ENCODE data around the gene HBQ1. TPM values are rescaled to one million over a fixed set of nuclear protein-coding genes. Genes with fewer than 3 reads are reported as not detected.

HBQ1 gene
- total RNA-seq, 1 donor from 2014 or later: 2.7 TPM

DNA sequence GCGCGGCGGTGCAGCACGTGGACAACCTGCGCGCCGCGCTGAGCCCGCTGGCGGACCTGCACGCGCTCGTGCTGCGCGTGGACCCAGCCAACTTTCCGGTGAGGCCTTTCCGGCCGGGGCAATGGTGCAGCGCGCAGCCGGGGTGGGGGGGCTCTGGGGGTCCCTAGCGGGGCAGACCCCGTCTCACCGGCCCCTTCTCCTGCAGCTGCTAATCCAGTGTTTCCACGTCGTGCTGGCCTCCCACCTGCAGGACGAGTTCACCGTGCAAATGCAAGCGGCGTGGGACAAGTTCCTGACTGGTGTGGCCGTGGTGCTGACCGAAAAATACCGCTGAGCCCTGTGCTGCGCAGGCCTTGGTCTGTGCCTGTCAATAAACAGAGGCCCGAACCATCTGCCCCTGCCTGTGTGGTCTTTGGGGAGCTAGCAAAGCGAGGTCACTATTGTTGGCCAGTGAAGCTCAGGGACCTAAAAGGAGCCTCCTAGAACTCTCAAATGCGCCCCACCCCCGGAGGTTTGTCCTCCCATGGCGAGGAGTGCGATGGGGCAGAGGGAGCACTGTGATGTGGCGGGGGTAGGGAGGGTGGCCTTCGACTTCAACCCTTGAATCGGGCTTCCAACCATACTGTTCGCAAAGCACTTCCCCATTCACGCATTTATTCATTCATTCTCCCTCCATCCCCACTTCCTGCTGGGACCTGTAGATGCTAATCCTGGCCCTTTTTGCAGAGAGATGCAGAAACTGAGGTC, 13.7 kb upstream of the HBQ1 start:
- H3K36me3 Mint-ChIP-seq (ENCODE audit: low read depth, unreplicated experiment): no peaks in the 10 kb centered on the region
- H3K4me1 Mint-ChIP-seq (ENCODE audit: low read depth, unreplicated experiment): peaks cover 2% of the 10 kb centered on the region
- Histone ChIP-seq H3K4me3 (ENCODE audit: insufficient read depth, low read depth, low read length) (no peak overlapping the region), H3K9me3 (ENCODE audit: insufficient read depth, low read depth, low read length) (peaks cover 2% of the 10 kb centered on the region), H3K4me1 (ENCODE audit: insufficient read depth, low read length) (peaks cover 6% of the 10 kb centered on the region), H3K9ac (ENCODE audit: low read length) (no peak overlapping the region), H4K20me1 (ENCODE audit: insufficient read depth, low read length) (no peaks in the 10 kb centered on the region), H3K36me3 (ENCODE audit: insufficient read depth, low read length) (no peaks in the 10 kb centered on the region), H3K27me3 (ENCODE audit: insufficient read depth, low read length) (peaks cover 41% of the 10 kb centered on the region), H3K27ac (ENCODE audit: low read depth, low read length) (no peak overlapping the region), H3K79me2 (ENCODE audit: insufficient read depth, low read length) (no peaks in the 10 kb centered on the region), H3K4me2 (ENCODE audit: low read length) (no peak overlapping the region), H2AFZ (ENCODE audit: low read depth, low read length) (no peak overlapping the region)
- H3K9me3 Mint-ChIP-seq (ENCODE audit: unreplicated experiment): peaks cover 11% of the 10 kb centered on the region
- TF ChIP-seq, protein P1, sequence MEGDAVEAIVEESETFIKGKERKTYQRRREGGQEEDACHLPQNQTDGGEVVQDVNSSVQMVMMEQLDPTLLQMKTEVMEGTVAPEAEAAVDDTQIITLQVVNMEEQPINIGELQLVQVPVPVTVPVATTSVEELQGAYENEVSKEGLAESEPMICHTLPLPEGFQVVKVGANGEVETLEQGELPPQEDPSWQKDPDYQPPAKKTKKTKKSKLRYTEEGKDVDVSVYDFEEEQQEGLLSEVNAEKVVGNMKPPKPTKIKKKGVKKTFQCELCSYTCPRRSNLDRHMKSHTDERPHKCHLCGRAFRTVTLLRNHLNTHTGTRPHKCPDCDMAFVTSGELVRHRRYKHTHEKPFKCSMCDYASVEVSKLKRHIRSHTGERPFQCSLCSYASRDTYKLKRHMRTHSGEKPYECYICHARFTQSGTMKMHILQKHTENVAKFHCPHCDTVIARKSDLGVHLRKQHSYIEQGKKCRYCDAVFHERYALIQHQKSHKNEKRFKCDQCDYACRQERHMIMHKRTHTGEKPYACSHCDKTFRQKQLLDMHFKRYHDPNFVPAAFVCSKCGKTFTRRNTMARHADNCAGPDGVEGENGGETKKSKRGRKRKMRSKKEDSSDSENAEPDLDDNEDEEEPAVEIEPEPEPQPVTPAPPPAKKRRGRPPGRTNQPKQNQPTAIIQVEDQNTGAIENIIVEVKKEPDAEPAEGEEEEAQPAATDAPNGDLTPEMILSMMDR (IDR thresholded peaks at IDR 0.05; ENCODE audit: insufficient read depth, low read depth, low read length): no peak
- TF ChIP-seq EZH2 (IDR thresholded peaks at IDR 0.05; ENCODE audit: insufficient read depth, low read length): peak; percentile 76
- DNase-seq (ENCODE audit: low read depth) (no peak), FAIRE-seq (no peak)
- H3K27me3 Mint-ChIP-seq (ENCODE audit: low read depth, unreplicated experiment): peaks cover 50% of the 10 kb centered on the region
- no peak overlapping the region for H3K27ac Mint-ChIP-seq (ENCODE audit: unreplicated experiment)
- H3K4me3 Mint-ChIP-seq (ENCODE audit: unreplicated experiment): no peak overlapping the region

GRCh38 chr16:167122-167690, 13.1 kb upstream of the HBQ1 start:
- peaks cover 50% of the 10 kb centered on the region for H3K27me3 Mint-ChIP-seq (ENCODE audit: low read depth, unreplicated experiment)
- no peak for FAIRE-seq

More at GRCh38 chr16:167122-167690, 13.1 kb upstream of the HBQ1 start:
- TF ChIP-seq EZH2 (IDR thresholded peaks at IDR 0.05; ENCODE audit: insufficient read depth, low read length): no peak
- TF ChIP-seq, protein P1 (IDR thresholded peaks at IDR 0.05; ENCODE audit: insufficient read depth, low read depth, low read length): no peak
- H3K4me1 Mint-ChIP-seq (ENCODE audit: low read depth, unreplicated experiment): peaks cover 2% of the 10 kb centered on the region
- Histone ChIP-seq H2AFZ (ENCODE audit: low read depth, low read length) (no peak overlapping the region), H3K4me2 (ENCODE audit: low read length) (no peak overlapping the region), H3K9me3 (ENCODE audit: insufficient read depth, low read depth, low read length) (peaks cover 2% of the 10 kb centered on the region), H3K9ac (ENCODE audit: low read length) (no peak overlapping the region), H4K20me1 (ENCODE audit: insufficient read depth, low read length) (no peaks in the 10 kb centered on the region), H3K79me2 (ENCODE audit: insufficient read depth, low read length) (no peaks in the 10 kb centered on the region), H3K4me1 (ENCODE audit: insufficient read depth, low read length) (peaks cover 6% of the 10 kb centered on the region), H3K27me3 (ENCODE audit: insufficient read depth, low read length) (peaks cover 41% of the 10 kb centered on the region), H3K4me3 (ENCODE audit: insufficient read depth, low read depth, low read length) (no peak overlapping the region), H3K27ac (ENCODE audit: low read depth, low read length) (no peak overlapping the region), H3K36me3 (ENCODE audit: insufficient read depth, low read length) (no peaks in the 10 kb centered on the region)
- H3K9me3 Mint-ChIP-seq (ENCODE audit: unreplicated experiment): peaks cover 10% of the 10 kb centered on the region
- no peak for DNase-seq (ENCODE audit: low read depth)
- no peak overlapping the region for H3K4me3 Mint-ChIP-seq (ENCODE audit: unreplicated experiment)
- H3K27ac Mint-ChIP-seq (ENCODE audit: unreplicated experiment): no peak overlapping the region
- H3K36me3 Mint-ChIP-seq (ENCODE audit: low read depth, unreplicated experiment): no peaks in the 10 kb centered on the region

Data from astrocyte (in vitro differentiated cells and primary cell).